ENCODE results near the gene ACP7.
A peak's percentile ranks its signal among the peaks of the same experiment; 100 is the strongest.

ACP7 gene

GRCh38 chr19:39046037-39046821, 37.9 kb upstream of the ACP7 start:
- Histone ChIP-seq H3K27ac (ENCODE audit: low read depth, low read length) (no peak overlapping the region), H3K9ac (ENCODE audit: low read length) (no peak overlapping the region), H3K18ac (ENCODE audit: low read length) (no peak overlapping the region), H3K56ac (ENCODE audit: low read length) (no peak overlapping the region), H3K36me3 (ENCODE audit: control insufficient read depth, insufficient read depth, low read length) (no peaks in the 10 kb centered on the region), H3K4me1 (ENCODE audit: control insufficient read depth, low read depth, low read length) (no peaks in the 10 kb centered on the region), H3K23ac (ENCODE audit: low read length) (no peak overlapping the region), H2BK120ac (ENCODE audit: low read depth, low read length) (no peak overlapping the region), H3K79me1 (ENCODE audit: low read length) (no peaks in the 10 kb centered on the region), H3K79me2 (ENCODE audit: control insufficient read depth, insufficient read depth, low read length) (no peaks in the 10 kb centered on the region), H3K4me2 (ENCODE audit: low read length) (no peak overlapping the region), H3K4me3 (ENCODE audit: low read length) (no peak overlapping the region), H2BK15ac (replicated peaks; ENCODE audit: low read depth) (no peak overlapping the region), H2AK5ac (ENCODE audit: low read length) (no peak overlapping the region), H3K27me3 (ENCODE audit: insufficient read depth, low read length, poor library complexity) (no peaks in the 10 kb centered on the region), H4K8ac (ENCODE audit: low read depth, low read length) (no peak overlapping the region), H4K5ac (ENCODE audit: low read length) (no peak overlapping the region), H2BK5ac (ENCODE audit: low read length) (no peak overlapping the region), H3K4ac (ENCODE audit: low read depth, low read length) (no peak overlapping the region)
- no CpG with 5 or more reads among the region's 7 CpGs for WGBS (ENCODE audit: extremely low coverage, insufficient coverage, low lambda C conversion rate)
- peak; percentile 57 for DNase-seq

- no peak overlapping the region for H3K56ac ChIP-seq (ENCODE audit: low read length)
- no peaks in the 10 kb centered on the region for H3K36me3 ChIP-seq (ENCODE audit: control insufficient read depth, insufficient read depth, low read length)
- no peak overlapping the region for H2BK15ac ChIP-seq (replicated peaks; ENCODE audit: low read depth)
- H4K8ac ChIP-seq (ENCODE audit: low read depth, low read length): no peak overlapping the region
- H3K4me1 ChIP-seq (ENCODE audit: control insufficient read depth, low read depth, low read length): no peaks in the 10 kb centered on the region
- H3K4me3 ChIP-seq (ENCODE audit: low read length): no peak overlapping the region
- H3K18ac ChIP-seq (ENCODE audit: low read length): no peak overlapping the region
- no peaks in the 10 kb centered on the region for H3K79me1 ChIP-seq (ENCODE audit: low read length)
- H4K5ac ChIP-seq (ENCODE audit: low read length): no peak overlapping the region
- no peak overlapping the region for H3K4ac ChIP-seq (ENCODE audit: low read depth, low read length)
- H2AK5ac ChIP-seq (ENCODE audit: low read length): no peak overlapping the region
- H3K9ac ChIP-seq (ENCODE audit: low read length): no peak overlapping the region
- no peak overlapping the region for H3K23ac ChIP-seq (ENCODE audit: low read length)
- no peaks in the 10 kb centered on the region for H3K27me3 ChIP-seq (ENCODE audit: insufficient read depth, low read length, poor library complexity)
- DNase-seq: no peak
- H3K4me2 ChIP-seq (ENCODE audit: low read length): no peak overlapping the region
- H2BK120ac ChIP-seq (ENCODE audit: low read depth, low read length): no peak overlapping the region
- no peak overlapping the region for H2BK5ac ChIP-seq (ENCODE audit: low read length)
- no peak overlapping the region for H3K27ac ChIP-seq (ENCODE audit: low read depth, low read length)
- H3K79me2 ChIP-seq (ENCODE audit: control insufficient read depth, insufficient read depth, low read length): no peaks in the 10 kb centered on the region
- WGBS (ENCODE audit: extremely low coverage, insufficient coverage, low lambda C conversion rate): no CpG with 5 or more reads among the region's 2 CpGs
Observed at GRCh38 chr19:39047073-39047472, 37.1 kb upstream of the ACP7 start.

- H3K36me3 ChIP-seq (ENCODE audit: control insufficient read depth, insufficient read depth, low read length): no peaks in the 10 kb centered on the region
- H3K4me1 ChIP-seq (ENCODE audit: control insufficient read depth, low read depth, low read length): no peaks in the 10 kb centered on the region
- no peak overlapping the region for H2BK120ac ChIP-seq (ENCODE audit: low read depth, low read length)
- no peaks in the 10 kb centered on the region for H3K27me3 ChIP-seq (ENCODE audit: insufficient read depth, low read length, poor library complexity)
- H4K8ac ChIP-seq (ENCODE audit: low read depth, low read length): no peak overlapping the region
- no peak overlapping the region for H3K4me2 ChIP-seq (ENCODE audit: low read length)
- H3K79me1 ChIP-seq (ENCODE audit: low read length): no peaks in the 10 kb centered on the region
- WGBS (ENCODE audit: extremely low coverage, insufficient coverage, low lambda C conversion rate): no CpG with 5 or more reads among the region's 10 CpGs
- no peak overlapping the region for H3K56ac ChIP-seq (ENCODE audit: low read length)
- H3K27ac ChIP-seq (ENCODE audit: low read depth, low read length): no peak overlapping the region
- H3K79me2 ChIP-seq (ENCODE audit: control insufficient read depth, insufficient read depth, low read length): no peaks in the 10 kb centered on the region
- no peak overlapping the region for H2BK15ac ChIP-seq (replicated peaks; ENCODE audit: low read depth)
- no peak overlapping the region for H3K23ac ChIP-seq (ENCODE audit: low read length)
- H2BK5ac ChIP-seq (ENCODE audit: low read length): no peak overlapping the region
- H3K9ac ChIP-seq (ENCODE audit: low read length): no peak overlapping the region
- no peak overlapping the region for H3K4ac ChIP-seq (ENCODE audit: low read depth, low read length)
- H3K18ac ChIP-seq (ENCODE audit: low read length): no peak overlapping the region
- H2AK5ac ChIP-seq (ENCODE audit: low read length): no peak overlapping the region
- H4K5ac ChIP-seq (ENCODE audit: low read length): no peak overlapping the region
- no peak overlapping the region for H3K4me3 ChIP-seq (ENCODE audit: low read length)
- peak; percentile 68 for DNase-seq
Observed at GRCh38 chr19:39052243-39052746, 31.9 kb upstream of the ACP7 start.

- H3K56ac ChIP-seq (ENCODE audit: low read length): no peak overlapping the region
- H2AK5ac ChIP-seq (ENCODE audit: low read length): no peak overlapping the region
- H3K79me2 ChIP-seq (ENCODE audit: control insufficient read depth, insufficient read depth, low read length): no peaks in the 10 kb centered on the region
- H3K18ac ChIP-seq (ENCODE audit: low read length): no peak overlapping the region
- H3K27ac ChIP-seq (ENCODE audit: low read depth, low read length): no peak overlapping the region
- H3K4me2 ChIP-seq (ENCODE audit: low read length): no peak overlapping the region
- no peak overlapping the region for H2BK15ac ChIP-seq (replicated peaks; ENCODE audit: low read depth)
- no peak overlapping the region for H3K4me3 ChIP-seq (ENCODE audit: low read length)
- no CpG with 5 or more reads among the region's 9 CpGs for WGBS (ENCODE audit: extremely low coverage, insufficient coverage, low lambda C conversion rate)
- no peaks in the 10 kb centered on the region for H3K36me3 ChIP-seq (ENCODE audit: control insufficient read depth, insufficient read depth, low read length)
- H3K27me3 ChIP-seq (ENCODE audit: insufficient read depth, low read length, poor library complexity): no peaks in the 10 kb centered on the region
- no peak overlapping the region for H2BK5ac ChIP-seq (ENCODE audit: low read length)
- DNase-seq: no peak
- no peak overlapping the region for H2BK120ac ChIP-seq (ENCODE audit: low read depth, low read length)
- no peak overlapping the region for H4K8ac ChIP-seq (ENCODE audit: low read depth, low read length)
- no peak overlapping the region for H3K4ac ChIP-seq (ENCODE audit: low read depth, low read length)
- H3K79me1 ChIP-seq (ENCODE audit: low read length): no peaks in the 10 kb centered on the region
- H3K9ac ChIP-seq (ENCODE audit: low read length): no peak overlapping the region
- no peak overlapping the region for H4K5ac ChIP-seq (ENCODE audit: low read length)
- no peaks in the 10 kb centered on the region for H3K4me1 ChIP-seq (ENCODE audit: control insufficient read depth, low read depth, low read length)
- H3K23ac ChIP-seq (ENCODE audit: low read length): no peak overlapping the region
Observed at GRCh38 chr19:39052846-39053245, 31.3 kb upstream of the ACP7 start.

GRCh38 chr19:39053276-39054090, 30.7 kb upstream of the ACP7 start:
- Histone ChIP-seq H3K4me3 (ENCODE audit: low read length) (no peak overlapping the region), H3K56ac (ENCODE audit: low read length) (no peak overlapping the region), H4K5ac (ENCODE audit: low read length) (no peak overlapping the region), H2AK5ac (ENCODE audit: low read length) (no peak overlapping the region), H3K23ac (ENCODE audit: low read length) (no peak overlapping the region), H3K79me1 (ENCODE audit: low read length) (no peaks in the 10 kb centered on the region), H2BK15ac (replicated peaks; ENCODE audit: low read depth) (no peak overlapping the region), H3K4me1 (ENCODE audit: control insufficient read depth, low read depth, low read length) (no peaks in the 10 kb centered on the region), H3K4ac (ENCODE audit: low read depth, low read length) (no peak overlapping the region), H3K9ac (ENCODE audit: low read length) (no peak overlapping the region), H3K27ac (ENCODE audit: low read depth, low read length) (no peak overlapping the region), H4K8ac (ENCODE audit: low read depth, low read length) (no peak overlapping the region), H3K27me3 (ENCODE audit: insufficient read depth, low read length, poor library complexity) (no peaks in the 10 kb centered on the region), H3K79me2 (ENCODE audit: control insufficient read depth, insufficient read depth, low read length) (no peaks in the 10 kb centered on the region), H2BK5ac (ENCODE audit: low read length) (no peak overlapping the region), H3K36me3 (ENCODE audit: control insufficient read depth, insufficient read depth, low read length) (no peaks in the 10 kb centered on the region), H3K4me2 (ENCODE audit: low read length) (no peak overlapping the region), H3K18ac (ENCODE audit: low read length) (no peak overlapping the region), H2BK120ac (ENCODE audit: low read depth, low read length) (no peak overlapping the region)
- WGBS (ENCODE audit: extremely low coverage, insufficient coverage, low lambda C conversion rate): no CpG with 5 or more reads among the region's 18 CpGs
- no peak for DNase-seq
